OCI-LY1 (cell line): ENCODE data around the gene MOB3A.

ENCODE experiments used
- H2AFZ ChIP-seq: fragments of 200-600 bp; sonication (generic), shearing (Covaris generic); 2 replicates; pipeline ENCODE4 v1.6.0; 2014; ENCODE audit warnings: antibody characterized with exemption, mild to moderate bottlenecking, low read length
- H3F3A ChIP-seq: fragments of 200-600 bp; sonication (generic), shearing (Covaris generic); 2 replicates; pipeline ENCODE4 v1.6.0; 2014; ENCODE audit warnings: mild to moderate bottlenecking, antibody characterized with exemption, low read length, moderate library complexity; ENCODE audit not compliant: insufficient read depth
- H3K27ac ChIP-seq: fragments of 200-600 bp; sonication (generic); 2 replicates; pipeline ENCODE4 v1.5.1; 2014; ENCODE audit warnings: low read length, mixed run types, mild to moderate bottlenecking, low read depth; ENCODE audit not compliant: poor library complexity, severe bottlenecking
- H3K27me3 ChIP-seq: fragments of 200-600 bp; sonication (generic); 2 replicates; pipeline ENCODE4 v1.6.0; 2014; ENCODE audit warnings: antibody characterized with exemption, mild to moderate bottlenecking, low read length, moderate library complexity; ENCODE audit not compliant: insufficient read depth
- H3K36me3 ChIP-seq: fragments of 200-600 bp; sonication (generic); 2 replicates; pipeline ENCODE4 v1.6.1; 2014; ENCODE audit warnings: mild to moderate bottlenecking, antibody characterized with exemption, low read length, moderate library complexity, mixed read lengths; ENCODE audit not compliant: insufficient read depth
- H3K4me1 ChIP-seq: fragments of 200-600 bp; sonication (generic); 2 replicates; pipeline ENCODE4 v1.5.1; 2014; ENCODE audit warnings: mild to moderate bottlenecking, low read length, moderate library complexity; ENCODE audit not compliant: insufficient read depth, severe bottlenecking
- H3K4me2 ChIP-seq: fragments of 200-600 bp; sonication (generic), shearing (Covaris generic); 2 replicates; pipeline ENCODE4 v1.6.1; 2014; ENCODE audit warnings: low read length
- H3K4me3 ChIP-seq: fragments of 200-600 bp; sonication (generic); 2 replicates; pipeline ENCODE4 v1.5.1; 2014; ENCODE audit warnings: low read length, low read depth, mild to moderate bottlenecking, mixed read lengths; ENCODE audit not compliant: poor library complexity, severe bottlenecking
- H3K79me2 ChIP-seq: fragments of 200-600 bp; shearing (Covaris generic); 2 replicates; pipeline ENCODE4 v1.6.1; 2016; ENCODE audit warnings: mixed run types, low read length, mixed read lengths; ENCODE audit not compliant: insufficient read depth
- H3K9ac ChIP-seq: fragments of 200-600 bp; sonication (generic), shearing (Covaris generic); 2 replicates; pipeline ENCODE4 v1.6.1; 2014; ENCODE audit warnings: mild to moderate bottlenecking, low read length, mixed read lengths
- H3K9me2 ChIP-seq: fragments of 200-600 bp; sonication (generic), shearing (Covaris generic); 2 replicates; pipeline ENCODE4 v1.6.1; 2014; ENCODE audit warnings: low read depth, mild to moderate bottlenecking, low read length, mixed read lengths
- H3K9me3 ChIP-seq: fragments of 200-600 bp; shearing (Covaris generic); 2 replicates; pipeline ENCODE4 v1.6.1; 2014; ENCODE audit warnings: low read length, mixed read lengths
- H4K20me1 ChIP-seq: fragments of 200-600 bp; sonication (generic), shearing (Covaris generic); 2 replicates; pipeline ENCODE4 v1.6.0; 2016; ENCODE audit warnings: mild to moderate bottlenecking, low read length; ENCODE audit not compliant: insufficient read depth
- CTCF ChIP-seq: fragments of 200-600 bp; sonication (generic), shearing (Covaris generic); IDR thresholded peaks from 2 replicates; pipeline ENCODE4 v1.5.1; 2017; ENCODE audit warnings: mild to moderate bottlenecking, antibody characterized with exemption, low read length, moderate library complexity, mixed read lengths
- EZH2 ChIP-seq: fragments of 200-600 bp; sonication (generic), shearing (Covaris generic); IDR thresholded peaks from 2 replicates; pipeline ENCODE4 v1.8.0; 2017; ENCODE audit warnings: borderline replicate concordance, mixed run types, mild to moderate bottlenecking, antibody characterized with exemption, low read length, moderate library complexity, mixed read lengths

Gene MOB3A

DNA sequence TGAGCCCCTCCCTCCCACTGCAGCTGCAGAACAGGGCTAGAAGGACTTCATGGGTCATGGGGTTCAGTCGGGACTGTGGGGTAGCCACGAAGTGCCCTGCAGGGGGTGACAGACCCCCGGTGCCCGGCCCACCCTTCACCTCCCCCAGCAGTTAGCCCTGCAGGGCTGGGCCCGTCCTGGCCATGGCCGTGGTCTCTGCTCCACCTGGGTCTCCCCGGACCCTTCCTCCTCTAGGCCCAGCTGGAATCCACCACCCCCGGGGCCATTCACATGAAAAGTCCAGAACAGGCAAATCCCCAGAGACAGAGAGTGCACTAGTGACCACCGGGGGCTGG lies 62.3 kb downstream of the MOB3A start:
- Histone ChIP-seq H3K4me3 (no peak overlapping the region), H3K4me2 (no peak overlapping the region), H3K9ac (no peak overlapping the region), H3K4me1 (peaks cover 21% of the 10 kb centered on the region), H3K27me3 (no peaks in the 10 kb centered on the region), H3K9me3 (no peaks in the 10 kb centered on the region), H3K79me2 (no peaks in the 10 kb centered on the region), H3K9me2 (no peaks in the 10 kb centered on the region), H3K27ac (no peak overlapping the region), H3F3A (0 out of 2 replicates have a peak, but pooled peaks cover 5% of the 10 kb centered on the region), H2AFZ (no peak overlapping the region), H3K36me3 (peaks cover 9% of the 10 kb centered on the region), H4K20me1 (no peaks in the 10 kb centered on the region)
- TF ChIP-seq EZH2: no peak
- no peak for TF ChIP-seq CTCF

DNA sequence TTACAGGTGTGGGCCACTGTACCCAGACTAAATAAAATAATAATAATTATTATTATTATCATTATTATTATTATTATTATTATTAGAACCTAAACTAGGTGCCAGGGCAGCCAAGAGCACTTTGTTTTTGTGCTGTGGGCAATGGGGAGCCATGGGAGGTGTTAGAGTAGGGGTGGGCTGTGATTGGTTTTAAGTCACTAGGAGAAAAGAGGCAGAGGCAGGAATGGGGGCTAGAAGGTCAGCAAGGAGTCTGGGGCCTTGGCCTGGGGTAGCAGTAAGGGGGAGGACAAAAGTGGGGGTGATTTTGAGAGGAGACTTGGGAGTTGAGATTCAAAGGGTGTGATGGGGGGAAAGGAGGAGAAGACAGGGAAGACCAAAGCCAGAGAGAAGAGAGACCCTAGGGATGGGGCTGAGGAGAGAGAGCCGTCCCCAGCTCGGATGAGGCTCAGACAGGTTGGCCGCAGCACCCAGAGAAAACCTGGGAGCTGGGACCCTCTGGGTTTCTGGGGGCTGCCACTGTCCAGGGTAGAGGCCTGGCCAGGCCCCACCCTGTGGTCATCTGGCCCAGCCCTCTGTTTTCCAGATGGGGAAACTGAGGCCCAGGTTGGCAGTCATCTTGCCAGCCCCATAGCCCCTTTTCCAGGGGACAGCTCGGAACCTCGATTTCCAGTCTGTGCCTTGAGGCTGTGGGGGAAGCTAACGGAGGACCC lies 62.9 kb downstream of the MOB3A start:
- no peaks in the 10 kb centered on the region for H3K9me3 ChIP-seq
- H3K9ac ChIP-seq: no peak overlapping the region
- H3K9me2 ChIP-seq: no peaks in the 10 kb centered on the region
- H3F3A ChIP-seq: 0 out of 2 replicates have a peak, but pooled peaks cover 5% of the 10 kb centered on the region
- H3K79me2 ChIP-seq: no peaks in the 10 kb centered on the region
- H4K20me1 ChIP-seq: no peaks in the 10 kb centered on the region
- H3K4me1 ChIP-seq: peaks cover 21% of the 10 kb centered on the region
- no peak overlapping the region for H3K4me3 ChIP-seq
- no peaks in the 10 kb centered on the region for H3K27me3 ChIP-seq
- peaks cover 4% of the 10 kb centered on the region for H3K36me3 ChIP-seq
- no peak overlapping the region for H3K4me2 ChIP-seq
- TF ChIP-seq EZH2 (no peak), CTCF (no peak)
- H3K27ac ChIP-seq: no peak overlapping the region
- no peak overlapping the region for H2AFZ ChIP-seq

- H3F3A ChIP-seq: 0 out of 2 replicates have a peak, but pooled peaks cover 1% of the 10 kb centered on the region
- H4K20me1 ChIP-seq: no peaks in the 10 kb centered on the region
- H3K4me1 ChIP-seq: peaks cover 17% of the 10 kb centered on the region
- no peak overlapping the region for H2AFZ ChIP-seq
- H3K9me2 ChIP-seq: no peaks in the 10 kb centered on the region
- no peak overlapping the region for H3K9ac ChIP-seq
- H3K36me3 ChIP-seq: no peaks in the 10 kb centered on the region
- H3K27ac ChIP-seq: no peak overlapping the region
- no peaks in the 10 kb centered on the region for H3K9me3 ChIP-seq
- TF ChIP-seq CTCF (no peak), EZH2 (no peak)
- H3K27me3 ChIP-seq: no peaks in the 10 kb centered on the region
- H3K4me2 ChIP-seq: no peak overlapping the region
- H3K4me3 ChIP-seq: no peak overlapping the region
- no peaks in the 10 kb centered on the region for H3K79me2 ChIP-seq
Measured at GRCh38 chr19:2032296-2032941, 63.7 kb downstream of the MOB3A start.
